ENCODE results near the gene PURA. TPM values are rescaled to one million over a fixed set of nuclear protein-coding genes. Genes with fewer than 3 reads are reported as not detected.

The PURA gene
- polyA plus RNA-seq, 2 of the 4 experiments (the other 2 are of a cell fraction): 4.5 to 12.7 TPM

DNA sequence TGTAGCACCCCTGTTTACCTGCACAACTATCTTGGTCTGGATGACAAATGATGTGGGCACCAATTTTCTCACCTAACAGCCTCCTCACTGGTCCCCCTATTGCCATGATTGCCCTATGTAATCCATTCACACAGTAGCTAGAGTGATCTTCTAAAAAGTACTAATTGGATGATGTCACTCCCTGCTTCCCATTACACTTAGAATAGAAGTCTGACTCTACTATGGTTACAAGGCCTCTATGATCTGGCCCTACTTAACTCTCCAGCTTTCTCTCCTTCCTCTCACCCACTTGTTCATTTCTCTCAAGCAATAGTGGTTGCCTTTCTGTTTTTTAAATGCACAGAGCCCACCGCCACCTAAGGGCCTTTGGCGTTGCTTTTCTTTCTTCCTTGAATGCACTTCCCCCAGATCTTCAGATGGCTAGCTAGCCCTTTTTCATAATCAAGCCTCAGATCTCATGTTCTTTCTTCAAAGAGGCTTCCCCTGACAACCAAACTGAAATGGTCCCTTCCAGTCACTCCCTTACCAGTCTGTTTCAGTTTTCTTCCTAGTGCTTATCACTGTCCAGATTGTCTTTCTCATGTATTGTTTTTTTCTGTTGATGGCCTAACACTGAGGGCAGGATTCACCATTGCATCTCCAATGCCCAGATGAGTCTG lies 20.5 kb downstream of the PURA start:
- TF ChIP-seq, protein P1, sequence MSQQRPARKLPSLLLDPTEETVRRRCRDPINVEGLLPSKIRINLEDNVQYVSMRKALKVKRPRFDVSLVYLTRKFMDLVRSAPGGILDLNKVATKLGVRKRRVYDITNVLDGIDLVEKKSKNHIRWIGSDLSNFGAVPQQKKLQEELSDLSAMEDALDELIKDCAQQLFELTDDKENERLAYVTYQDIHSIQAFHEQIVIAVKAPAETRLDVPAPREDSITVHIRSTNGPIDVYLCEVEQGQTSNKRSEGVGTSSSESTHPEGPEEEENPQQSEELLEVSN (IDR thresholded peaks at IDR 0.05; ENCODE audit: borderline replicate concordance, low read depth): no peak
- TF ChIP-seq SMC3 (IDR thresholded peaks at IDR 0.05): no peak
- TF ChIP-seq KDM5A (IDR thresholded peaks at IDR 0.05): no peak
- no peak for TF ChIP-seq HMGXB4 (CRISPR knock-in tag; IDR thresholded peaks at IDR 0.05; ENCODE audit: borderline replicate concordance)
- Histone ChIP-seq H3K4me1 (0 out of 3 replicates have a peak, but pooled peaks cover 5% of the 10 kb centered on the region), H3K4me3 (no peak overlapping the region), H3K9me3 (no peaks in the 10 kb centered on the region), H3K4me2 (no peak overlapping the region), H3K27ac (no peak overlapping the region)
- FAIRE-seq (no peak), ATAC-seq (no peak), DNase-seq (ENCODE audit: low read depth in 1 of 2, low spot score in 1 of 2) (no peak)
- POLR2A ChIA-PET: no interaction called here
- CTCF ChIA-PET: interaction anchor here (0.6 to 7.9 kb wide), 10 partner anchors 11 to 415 kb away, joined by 3 to 114 read pairs (median 4); no protein-coding TSS in a partner anchor
- WGBS (ENCODE audit: missing lambda C conversion rate): 98% methylated on average over 2 of the region's 2 CpGs

DNA sequence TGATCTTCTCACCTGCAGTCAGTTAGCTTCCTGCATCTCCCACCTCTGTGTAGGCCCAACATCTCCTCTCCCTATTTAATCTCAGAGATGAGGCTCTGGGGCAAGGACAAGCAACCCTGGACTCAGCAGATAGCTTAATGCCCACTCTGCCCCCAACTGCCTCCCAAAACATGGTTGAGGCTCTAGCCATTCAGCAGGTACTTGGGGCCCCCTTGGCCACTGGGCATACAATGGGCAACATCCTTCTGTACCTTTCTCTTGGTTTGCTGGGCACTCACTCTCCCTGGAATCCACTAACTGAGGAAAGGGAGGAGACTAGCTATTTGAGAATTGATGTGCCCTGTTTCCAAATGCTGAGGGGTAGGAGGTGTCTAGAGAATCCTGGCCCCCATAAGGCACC lies 21.2 kb downstream of the PURA start:
- TF ChIP-seq POLR2A (IDR thresholded peaks at IDR 0.05; ENCODE audit: low read length) (no peak), NR3C1 (IDR thresholded peaks at IDR 0.05) (no peak), HMGXB4 (CRISPR knock-in tag; IDR thresholded peaks at IDR 0.05; ENCODE audit: borderline replicate concordance) (no peak)
- ChIA-PET POLR2A (no interaction called here), CTCF (interaction anchor here (0.6 to 7.9 kb wide), 6 partner anchors 10 to 414 kb away, joined by 3 to 114 read pairs (median 4); no protein-coding TSS in a partner anchor)
- H3K27ac ChIP-seq: no peak overlapping the region
- H3K4me1 ChIP-seq: 0 out of 3 replicates have a peak, but pooled peaks cover 5% of the 10 kb centered on the region
- no peaks in the 10 kb centered on the region for H3K9me3 ChIP-seq
- H3K4me3 ChIP-seq: no peak overlapping the region
- FAIRE-seq (no peak), ATAC-seq (no peak), DNase-seq (ENCODE audit: low read depth in 1 of 2, low spot score in 1 of 2) (no peak)
- H3K4me2 ChIP-seq: no peak overlapping the region

- H3K4me3 ChIP-seq: no peak overlapping the region
- no peaks in the 10 kb centered on the region for H3K9me3 ChIP-seq
- no peak for DNase-seq (ENCODE audit: low read depth in 1 of 2, low spot score in 1 of 2)
- H3K27ac ChIP-seq: no peak overlapping the region
- no peak for ATAC-seq
- FAIRE-seq: no peak
- WGBS (ENCODE audit: missing lambda C conversion rate): 70% methylated on average over 1 of the region's 1 CpG
- ChIA-PET POLR2A (no interaction called here), CTCF (interaction anchor here (0.7 to 7.9 kb wide), 8 partner anchors 9 to 543 kb away, joined by 3 to 114 read pairs (median 4); partner anchors contain the start of gene NRG2)
- no peak for TF ChIP-seq CTCF (IDR thresholded peaks at IDR 0.05)
- no peak for TF ChIP-seq HMGXB4 (CRISPR knock-in tag; IDR thresholded peaks at IDR 0.05; ENCODE audit: borderline replicate concordance)
- TF ChIP-seq HES2 (IDR thresholded peaks at IDR 0.05): no peak
- TF ChIP-seq FOSB (CRISPR knock-in tag; IDR thresholded peaks at IDR 0.05): no peak
- no peak for TF ChIP-seq USF2 (IDR thresholded peaks at IDR 0.05)
- TF ChIP-seq CHD2 (IDR thresholded peaks at IDR 0.05; ENCODE audit: low read length, partially characterized antibody): no peak
- no peak for TF ChIP-seq NR3C1 (IDR thresholded peaks at IDR 0.05)
- TF ChIP-seq ZSCAN20 (CRISPR knock-in tag; IDR thresholded peaks at IDR 0.05): no peak
- TF ChIP-seq PHF8 (IDR thresholded peaks at IDR 0.05; ENCODE audit: borderline replicate concordance, low read depth): no peak
- no peak for TF ChIP-seq MYC (IDR thresholded peaks at IDR 0.05; ENCODE audit: borderline replicate concordance, low read length)
- H3K4me1 ChIP-seq: 0 out of 3 replicates have a peak, but pooled peaks cover 5% of the 10 kb centered on the region
- no peak overlapping the region for H3K4me2 ChIP-seq
These were observed 22.7 kb downstream of the PURA start for GRCh38 chr5:140136624-140137023.
